Right lobe of liver (tissue), 6 donors: ENCODE data around the gene NKAIN2. TPM values are rescaled to one million over a fixed set of nuclear protein-coding genes. Genes with fewer than 3 reads are reported as not detected.

Experiments
- ATAC-seq, 4 donors: fragments of 200-7000 bp; cut with Tn5 transposase; one replicate each; pipeline ENCODE4 v1.9.1; 2020; ENCODE audit warnings: mild to moderate bottlenecking in 4 of 4, moderate library complexity in 4 of 4
- DNase-seq, 3 donors: peaks; one replicate each; pipeline ENCODE4 v3.0.0-alpha.2; 2020
- H3K27ac ChIP-seq, 3 donors: fragments of 200-600 bp; one replicate each; pipeline ENCODE4 v1.8.0; 2022
- H3K27me3 ChIP-seq, 2 donors: fragments of 200-600 bp; one replicate each; pipeline ENCODE4 v1.8.0; 2022
- H3K36me3 ChIP-seq, 4 donors: fragments of 200-600 bp; sonication (generic) in 1 of 4; one replicate each; pipeline versions ENCODE4 v1.5.1 to v1.8.0; 2017 to 2022; ENCODE audit warnings: control low read depth in 1 of 4
- H3K4me1 ChIP-seq, 4 donors: fragments of 200-600 bp; sonication (generic) in 1 of 4; one replicate each; pipeline versions ENCODE4 v1.5.1 to v1.8.0; 2017 to 2022; ENCODE audit warnings: control low read depth in 1 of 4
- H3K4me3 ChIP-seq, 3 donors: fragments of 200-600 bp; one replicate each; pipeline ENCODE4 v1.8.0; 2022
- H3K9me3 ChIP-seq, 4 donors: fragments of 200-600 bp; sonication (generic) in 1 of 4; one replicate each; pipeline versions ENCODE4 v1.5.1 to v1.8.0; 2017 to 2022; ENCODE audit warnings: control low read depth in 1 of 4
- POLR2A ChIP-seq: fragments of 450-650 bp; IDR thresholded peaks from one replicate; pipeline ENCODE4 v1.6.1; 2017; ENCODE audit warnings: antibody characterized with exemption, mild to moderate bottlenecking
- WGBS: methylation state at CpG from one replicate; pipeline ENCODE4 v1.1.6; 2018; ENCODE audit warnings: low coverage, low lambda C conversion rate; ENCODE audit not compliant: insufficient coverage; ENCODE audit errors: missing lambda C conversion rate; 5-methylcytosine and 5-hydroxymethylcytosine counted together
- intact Hi-C, 2 donors: fragments of 100-400 bp; cut with DNase I; formaldehyde crosslinking; loops; one replicate each; pipeline versions ENCODE4 v1.11.2 to v1.14.1; 2022
- total RNA-seq, 6 experiments: library from RNA; depleted of rRNA in 2 of 6; stranded (reverse); fragments of >200 nt in 2 of 6; fragmentation: NEBNext Ultra II Directional in 3 of 6; extraction: Animal tissue kit (Norgen Biotek cat#: 25700) in 3 of 6; gene quantifications; one replicate each; pipeline versions ENCODE4 v1.1.0 to v1.2.4, GENCODE V29; 2016 to 2023
- TF ChIP-seq, protein P1 (sequence below), 4 donors: fragments of 200-600 bp in 3 of 4; fragments of 450-650 bp in 1 of 4; IDR thresholded peaks; one replicate each; pipeline versions ENCODE4 v1.5.1 to v1.8.0; 2016 to 2022; ENCODE audit warnings: antibody characterized with exemption in 4 of 4, mild to moderate bottlenecking in 2 of 4
- donor health status: DM: no; HTN: yes; CAD: no.
- donor health status: DM: no; HTN: no; CAD: no.
- donor health status: DM: no; HTN: no; CAD: no.
- donor health status: DM: no; HTN: yes; CAD: no.
- donor health status: DM: no; HTN: yes; CAD: no.

The NKAIN2 gene
- total RNA-seq, 6 experiments from 2014 or later = 0.16 to 0.28 TPM; not detected in 4

DNA sequence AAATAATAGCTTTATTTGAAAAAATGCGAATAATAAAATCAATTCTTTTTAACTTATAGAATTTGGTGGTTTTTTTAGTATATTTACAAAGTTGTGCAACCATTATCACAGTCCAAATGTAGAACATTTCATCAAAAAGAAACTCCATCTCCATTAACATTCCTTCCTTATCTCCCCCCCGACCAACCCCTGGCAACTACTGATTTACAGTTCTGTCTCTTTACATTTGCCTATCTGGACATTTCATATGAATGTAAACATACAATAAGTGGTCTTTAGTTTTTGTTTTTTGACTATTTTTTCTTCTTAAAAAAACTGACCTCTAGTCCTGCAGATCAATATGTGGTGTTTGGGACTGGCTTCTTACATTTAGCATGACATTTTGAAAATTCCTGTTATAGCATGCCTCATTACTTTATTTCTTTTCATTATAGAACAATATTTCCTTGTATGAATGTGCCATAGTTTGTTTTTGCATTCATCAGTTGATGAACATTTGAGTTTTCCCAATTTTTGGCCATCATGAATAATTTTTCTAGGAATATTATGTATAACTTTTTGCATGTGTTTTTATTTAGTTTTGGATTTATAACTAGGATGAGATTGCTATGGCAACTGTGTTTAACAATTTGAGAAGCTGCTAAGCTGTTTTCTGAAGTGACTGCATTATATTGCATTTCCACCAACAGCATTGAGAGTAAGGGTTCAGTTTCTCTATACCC is 344.7 kb downstream of the NKAIN2 start:
- Histone ChIP-seq H3K36me3 (no peaks in the 10 kb centered on the region), H3K4me1 (no peaks in the 10 kb centered on the region), H3K27ac (no peak overlapping the region), H3K27me3 (no peaks in the 10 kb centered on the region), H3K9me3 (no peaks in the 10 kb centered on the region), H3K4me3 (no peak overlapping the region)
- TF ChIP-seq, protein P1, sequence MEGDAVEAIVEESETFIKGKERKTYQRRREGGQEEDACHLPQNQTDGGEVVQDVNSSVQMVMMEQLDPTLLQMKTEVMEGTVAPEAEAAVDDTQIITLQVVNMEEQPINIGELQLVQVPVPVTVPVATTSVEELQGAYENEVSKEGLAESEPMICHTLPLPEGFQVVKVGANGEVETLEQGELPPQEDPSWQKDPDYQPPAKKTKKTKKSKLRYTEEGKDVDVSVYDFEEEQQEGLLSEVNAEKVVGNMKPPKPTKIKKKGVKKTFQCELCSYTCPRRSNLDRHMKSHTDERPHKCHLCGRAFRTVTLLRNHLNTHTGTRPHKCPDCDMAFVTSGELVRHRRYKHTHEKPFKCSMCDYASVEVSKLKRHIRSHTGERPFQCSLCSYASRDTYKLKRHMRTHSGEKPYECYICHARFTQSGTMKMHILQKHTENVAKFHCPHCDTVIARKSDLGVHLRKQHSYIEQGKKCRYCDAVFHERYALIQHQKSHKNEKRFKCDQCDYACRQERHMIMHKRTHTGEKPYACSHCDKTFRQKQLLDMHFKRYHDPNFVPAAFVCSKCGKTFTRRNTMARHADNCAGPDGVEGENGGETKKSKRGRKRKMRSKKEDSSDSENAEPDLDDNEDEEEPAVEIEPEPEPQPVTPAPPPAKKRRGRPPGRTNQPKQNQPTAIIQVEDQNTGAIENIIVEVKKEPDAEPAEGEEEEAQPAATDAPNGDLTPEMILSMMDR (IDR thresholded peaks at IDR 0.05) = no peak
- TF ChIP-seq POLR2A = no peak
- intact Hi-C loops = no loop called here
- 19% methylated on average over 2 of the region's 2 CpGs for WGBS
- DNase-seq = no peak
- ATAC-seq = no peak

GRCh38 chr6:124149646-124150045 is 346.0 kb downstream of the NKAIN2 start:
- Histone ChIP-seq H3K36me3 (no peaks in the 10 kb centered on the region), H3K27me3 (no peaks in the 10 kb centered on the region), H3K27ac (no peak overlapping the region), H3K4me1 (no peaks in the 10 kb centered on the region), H3K9me3 (no peaks in the 10 kb centered on the region), H3K4me3 (no peak overlapping the region)
- TF ChIP-seq POLR2A = no peak
- TF ChIP-seq, protein P1 (IDR thresholded peaks at IDR 0.05) = no peak
- 69% methylated on average over 4 of the region's 4 CpGs for WGBS
- intact Hi-C loops = no loop called here
- DNase-seq (no peak), ATAC-seq (no peak)

DNA sequence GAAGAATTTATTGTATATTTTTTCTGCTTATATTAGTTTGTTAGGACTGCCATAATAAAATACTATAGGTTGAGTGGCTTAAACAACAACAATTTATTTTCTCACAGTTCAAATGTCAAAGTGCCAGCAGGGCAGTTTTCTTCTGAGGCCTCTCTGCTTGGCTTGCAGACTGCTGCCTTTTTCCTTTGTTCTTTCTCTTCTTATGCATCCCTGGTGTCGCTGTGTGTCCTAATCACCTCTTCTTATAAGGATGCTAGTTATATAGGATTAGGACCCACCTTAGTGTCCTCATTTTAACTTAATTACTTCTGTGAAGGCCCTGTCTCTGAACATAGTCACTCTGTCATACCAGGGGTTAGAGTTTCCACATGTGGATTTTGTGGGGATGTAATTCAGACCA is 354.4 kb downstream of the NKAIN2 start:
- WGBS = 36% methylated on average over 1 of the region's 1 CpG
- intact Hi-C loops = no loop called here
- no peak for ATAC-seq
- DNase-seq = no peak
- Histone ChIP-seq H3K9me3 (no peaks in the 10 kb centered on the region), H3K4me3 (no peak overlapping the region), H3K27me3 (no peaks in the 10 kb centered on the region), H3K36me3 (no peaks in the 10 kb centered on the region), H3K27ac (no peak overlapping the region), H3K4me1 (no peaks in the 10 kb centered on the region)
- TF ChIP-seq, protein P1 (IDR thresholded peaks at IDR 0.05) = no peak
- TF ChIP-seq POLR2A = no peak

- no peaks in the 10 kb centered on the region for H3K9me3 ChIP-seq
- H3K27ac ChIP-seq = no peak overlapping the region
- TF ChIP-seq, protein P1 (IDR thresholded peaks at IDR 0.05) = no peak
- TF ChIP-seq POLR2A = no peak
- no peak overlapping the region for H3K4me3 ChIP-seq
- 34% methylated on average over 3 of the region's 3 CpGs for WGBS
- intact Hi-C loops = no loop called here
- no peaks in the 10 kb centered on the region for H3K27me3 ChIP-seq
- H3K36me3 ChIP-seq = no peaks in the 10 kb centered on the region
- ATAC-seq (no peak), DNase-seq (no peak)
- H3K4me1 ChIP-seq = no peaks in the 10 kb centered on the region
These were observed 360.0 kb downstream of the NKAIN2 start for GRCh38 chr6:124163676-124164075.
